GM18508 (cell line): ENCODE results near the gene TTC34.

Source experiments
- ATAC-seq: cut with Tn5 transposase; IDR thresholded peaks from one replicate; pipeline ENCODE4 v1.9.1; 2021; ENCODE audit warnings: moderate number of reproducible peaks; ENCODE audit not compliant: insufficient read depth, unreplicated experiment

The TTC34 gene, protein sequence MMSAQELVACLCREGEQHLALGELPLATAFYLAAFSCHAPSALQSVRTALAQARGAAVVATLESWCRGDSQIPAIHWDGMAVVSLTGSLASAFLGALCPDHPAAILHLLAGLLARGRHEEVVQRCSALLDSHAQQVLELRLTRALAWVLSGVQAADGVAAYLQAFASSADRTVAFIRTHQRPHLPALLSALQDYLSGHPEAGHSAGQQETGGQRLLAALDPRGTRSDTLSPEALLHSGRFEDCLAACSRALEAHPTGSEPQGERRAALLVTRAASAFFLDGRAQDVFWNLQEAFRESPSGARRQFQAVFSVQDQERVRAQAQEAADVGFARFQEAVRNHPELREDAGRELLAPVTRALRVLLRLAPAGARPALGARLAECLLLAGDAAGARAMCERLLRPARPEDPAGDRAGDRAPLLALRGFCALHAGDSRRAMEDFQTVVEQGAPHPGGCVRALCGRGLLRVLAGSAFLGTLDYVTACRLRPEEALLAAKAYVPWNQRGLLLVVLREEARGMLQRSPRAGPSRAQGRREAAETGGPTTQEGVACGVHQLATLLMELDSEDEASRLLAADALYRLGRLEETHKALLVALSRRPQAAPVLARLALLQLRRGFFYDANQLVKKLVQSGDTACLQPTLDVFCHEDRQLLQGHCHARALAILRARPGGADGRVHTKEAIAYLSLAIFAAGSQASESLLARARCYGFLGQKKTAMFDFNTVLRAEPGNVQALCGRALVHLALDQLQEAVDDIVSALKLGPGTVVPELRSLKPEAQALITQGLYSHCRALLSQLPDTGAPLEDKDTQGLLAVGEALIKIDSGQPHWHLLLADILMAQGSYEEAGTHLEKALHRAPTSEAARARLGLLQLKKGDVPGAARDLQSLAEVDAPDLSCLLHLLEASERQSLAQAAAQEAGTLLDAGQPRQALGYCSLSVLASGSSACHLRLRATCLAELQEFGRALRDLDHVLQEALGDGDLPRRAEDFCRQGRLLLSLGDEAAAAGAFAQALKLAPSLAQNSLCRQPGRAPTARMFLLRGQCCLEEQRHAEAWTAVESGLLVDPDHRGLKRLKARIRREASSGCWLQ

DNA sequence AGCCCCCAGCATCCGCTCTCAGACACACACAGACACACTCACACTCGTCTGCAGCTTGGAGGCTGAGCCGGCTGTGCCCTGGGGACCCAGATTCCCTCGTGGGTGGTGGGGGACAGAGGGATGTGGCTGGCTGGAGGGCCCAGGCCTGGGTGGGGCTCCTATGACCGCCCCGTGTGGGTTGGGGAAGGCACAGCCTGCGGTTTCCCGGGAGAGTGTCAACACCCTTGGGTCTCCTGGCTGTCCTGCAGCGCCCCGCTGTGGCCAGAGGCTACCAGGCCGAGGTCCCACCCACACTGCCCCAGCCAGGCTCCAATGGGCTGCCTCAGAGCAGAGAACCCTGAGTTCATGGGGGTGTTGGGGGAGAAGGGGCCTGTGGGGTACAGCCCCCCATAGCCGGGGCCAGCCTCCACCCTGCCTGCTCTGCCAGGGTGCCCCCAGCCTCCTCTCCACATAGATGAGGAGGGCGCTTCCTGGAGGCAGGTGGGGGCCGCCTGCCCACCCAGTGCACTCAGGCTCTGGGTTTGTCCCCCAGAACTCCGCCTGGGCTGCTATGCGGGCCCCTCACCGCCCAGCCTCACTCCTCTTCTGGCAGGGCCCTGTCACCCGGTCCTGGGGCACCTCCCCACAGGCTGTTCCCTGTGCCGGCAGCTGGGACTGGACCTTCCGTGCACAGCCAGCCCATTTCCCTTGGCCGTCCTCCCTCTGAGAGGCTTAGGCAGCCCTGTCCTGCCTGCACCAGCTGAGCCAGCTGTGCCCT is at the start of gene TTC34:
Gene TTC34 (minus strand): TSS at position 159 of the 757 bp plus-strand sequence. CDS start 866 bp downstream, outside the sequence.
- no peak for ATAC-seq

DNA sequence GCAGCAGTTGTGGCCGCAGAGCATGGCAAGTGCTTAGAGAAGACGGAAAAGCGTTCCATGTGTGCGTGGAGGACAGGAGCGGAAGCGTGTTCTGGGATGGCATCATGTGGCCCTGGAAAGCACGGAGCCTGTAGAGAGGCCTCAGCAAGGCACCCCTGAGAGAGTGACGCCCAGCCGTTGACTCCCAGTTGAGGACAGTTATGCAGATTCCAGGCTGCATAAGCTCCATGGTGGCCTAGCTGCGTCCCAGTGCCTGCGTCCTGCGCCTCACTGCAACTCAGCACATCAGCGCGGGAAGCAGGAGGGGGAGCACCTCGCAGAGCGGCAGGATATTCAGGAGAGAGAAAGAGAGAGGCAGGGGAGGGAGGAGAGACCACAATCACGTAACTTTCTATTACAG is 49.0 kb upstream of the TTC34 start:
- ATAC-seq, result no peak

DNA sequence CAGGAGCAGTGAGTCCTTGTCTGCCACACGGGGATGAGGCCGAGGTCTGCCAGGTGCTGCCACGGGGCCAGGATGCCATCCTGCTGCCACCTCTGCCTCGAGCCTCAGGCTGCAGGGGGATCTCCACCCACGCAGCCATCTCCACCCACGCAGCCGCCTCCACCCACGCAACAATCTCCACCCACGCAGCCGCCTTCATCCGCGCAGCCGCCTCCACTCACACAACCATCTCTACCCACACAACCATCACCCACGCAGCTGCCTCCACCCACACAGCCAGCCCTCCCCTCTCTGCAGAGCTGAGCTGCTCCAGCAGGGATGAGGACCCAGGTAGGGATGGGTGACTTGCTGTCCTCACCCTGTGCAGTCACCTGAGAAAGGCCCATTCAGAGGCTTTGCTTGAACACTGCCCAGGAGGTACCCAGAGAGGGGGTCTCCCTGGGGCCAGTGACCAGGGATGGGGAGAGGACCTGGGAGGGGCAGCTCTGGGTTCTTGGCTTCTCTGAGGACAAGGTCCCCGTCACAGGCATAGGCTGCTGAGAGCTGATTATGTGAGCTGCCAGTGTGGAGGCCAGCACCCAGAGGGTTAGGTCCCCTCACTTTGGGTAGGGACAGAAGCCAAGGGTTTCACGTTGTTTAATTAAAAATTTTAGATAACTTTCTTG is 46.6 kb upstream of the TTC34 start:
- ATAC-seq, result no peak

DNA sequence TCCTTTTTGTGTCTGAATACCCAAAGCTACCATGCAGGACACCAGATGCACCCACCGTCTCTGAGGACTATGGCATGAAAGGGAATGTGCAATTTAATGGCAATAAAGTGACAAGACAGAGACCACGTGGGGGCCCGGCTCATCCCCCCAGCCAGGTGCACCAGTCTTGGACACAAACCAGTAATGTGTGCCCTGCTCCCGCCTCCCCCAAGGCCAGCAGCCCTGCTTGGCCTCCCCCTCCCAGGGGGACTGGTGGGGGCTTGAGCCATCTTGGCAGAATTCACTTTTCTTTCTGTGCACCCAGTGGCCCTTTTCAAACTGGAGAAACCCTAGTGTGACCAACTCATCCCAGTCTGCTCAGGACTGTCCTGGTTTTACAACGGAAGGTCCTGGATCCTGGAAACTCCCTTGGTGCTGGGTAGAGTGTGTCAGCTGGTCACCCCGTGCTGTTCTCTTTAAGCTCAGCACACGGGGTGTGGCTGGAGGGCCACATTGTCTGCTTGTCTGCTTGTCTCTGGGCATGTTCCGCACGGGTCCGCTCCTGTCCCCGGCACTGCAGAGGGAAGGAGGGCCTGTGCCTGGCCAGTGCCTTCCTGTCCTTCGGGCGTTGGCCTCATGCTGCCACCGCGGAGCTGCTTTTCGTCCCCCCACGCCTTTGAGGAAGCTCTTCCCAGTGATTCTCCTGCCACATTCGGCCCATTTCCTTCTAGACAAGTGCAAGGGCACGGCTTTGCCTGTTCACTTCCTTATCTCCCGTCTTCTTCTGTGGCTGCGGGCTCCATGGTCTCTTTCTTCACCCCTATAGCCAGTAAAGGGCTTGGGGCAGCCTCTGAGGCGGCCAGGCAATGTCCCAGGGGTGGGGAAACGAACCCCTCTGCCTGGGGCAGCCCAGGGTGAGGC is 45.8 kb upstream of the TTC34 start:
- ATAC-seq, result no peak

DNA sequence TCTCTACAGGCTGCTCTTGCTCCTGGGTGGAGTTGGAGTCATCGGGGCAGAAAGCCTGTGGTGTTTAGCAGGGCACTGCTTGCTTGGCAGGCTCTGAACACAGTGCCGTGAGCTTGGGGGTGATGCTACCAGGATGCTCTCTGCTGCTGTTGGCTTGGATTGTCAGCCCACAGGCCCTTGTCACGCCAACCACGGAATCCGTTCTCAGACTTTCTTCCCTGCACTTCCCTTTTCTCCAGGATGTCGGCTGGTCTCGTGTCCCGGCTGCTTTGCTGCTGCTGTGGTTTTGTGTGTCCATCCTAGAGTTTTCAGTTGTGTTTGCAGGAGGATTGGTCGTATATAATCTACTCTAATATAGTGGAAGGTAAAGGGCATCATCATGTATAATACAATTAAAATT is 44.4 kb upstream of the TTC34 start:
- no peak for ATAC-seq

DNA sequence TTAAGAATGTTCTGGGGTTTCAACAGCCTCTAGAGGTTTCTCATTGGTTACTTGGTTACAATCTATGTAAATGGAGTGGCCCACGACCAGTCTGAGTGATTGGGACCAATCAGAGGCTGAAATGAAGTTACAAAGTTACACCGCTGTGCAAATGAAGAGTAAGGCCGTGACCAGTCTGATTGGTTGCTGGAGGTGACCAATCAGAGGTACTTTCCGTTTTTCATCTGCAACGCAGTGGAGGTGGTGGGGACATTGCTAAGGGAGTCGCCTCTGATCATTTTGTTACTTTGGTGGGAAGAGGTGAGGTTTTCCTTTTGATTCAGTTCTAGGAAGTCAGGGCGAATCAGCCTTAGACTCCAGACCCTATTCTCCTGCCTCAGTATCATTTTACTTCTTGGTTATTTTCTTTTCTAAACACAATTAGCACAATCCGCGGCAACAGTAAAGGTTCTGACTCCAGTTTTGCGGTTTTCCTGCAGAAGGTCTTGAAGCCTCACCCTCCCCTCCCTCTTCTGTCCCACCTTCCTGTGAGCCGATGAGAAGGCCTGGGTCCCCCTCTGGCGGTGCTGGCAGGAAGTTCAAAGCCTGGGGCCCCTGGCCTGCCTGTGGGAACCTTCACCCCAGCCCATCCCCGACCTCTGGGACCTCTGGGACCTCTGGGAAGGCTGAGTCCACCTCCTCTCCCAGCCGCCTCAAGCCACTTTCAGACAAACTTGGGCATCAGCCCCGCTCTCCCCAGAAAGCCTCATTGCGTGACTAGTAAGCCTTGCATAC is 38.7 kb upstream of the TTC34 start:
- ATAC-seq, result no peak

DNA sequence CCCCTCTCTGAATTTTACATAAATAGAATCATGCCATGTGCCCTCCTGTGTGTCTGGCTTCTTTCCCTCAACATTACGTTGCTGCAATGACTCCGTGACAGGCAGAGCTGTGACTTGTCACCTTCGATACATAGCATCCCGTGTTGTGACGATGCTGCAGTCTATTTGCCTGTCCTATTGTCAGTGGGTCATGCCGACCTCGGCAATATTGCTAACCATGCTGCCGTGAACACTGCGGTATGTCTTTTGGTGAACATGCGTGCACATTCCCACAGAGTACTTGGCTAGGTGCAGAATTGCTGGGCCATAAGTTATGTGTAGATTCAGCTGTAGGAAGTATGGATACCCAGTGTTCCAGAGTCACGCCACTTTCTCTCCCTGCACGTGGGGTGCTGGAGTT is 36.3 kb upstream of the TTC34 start:
- ATAC-seq, result no peak

DNA sequence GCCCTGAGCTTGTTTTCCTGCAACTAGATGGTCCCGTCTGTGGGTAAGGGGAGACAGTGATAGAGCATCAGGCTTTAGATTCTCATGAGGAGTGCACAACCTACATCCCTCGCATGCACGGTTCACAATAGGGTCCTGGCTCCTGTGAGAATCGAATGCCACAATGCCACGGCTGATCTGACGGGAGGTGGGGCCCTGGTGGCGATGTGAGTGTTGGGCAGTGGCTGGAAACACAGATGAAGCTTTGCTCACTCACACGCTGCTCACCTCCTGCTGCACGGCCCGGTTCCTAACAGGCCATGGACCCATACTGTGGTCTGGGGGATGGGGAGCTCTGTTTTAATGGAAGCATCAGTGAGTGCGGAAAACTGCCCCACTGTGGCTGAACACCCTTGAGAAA is 35.8 kb upstream of the TTC34 start:
- no peak for ATAC-seq

DNA sequence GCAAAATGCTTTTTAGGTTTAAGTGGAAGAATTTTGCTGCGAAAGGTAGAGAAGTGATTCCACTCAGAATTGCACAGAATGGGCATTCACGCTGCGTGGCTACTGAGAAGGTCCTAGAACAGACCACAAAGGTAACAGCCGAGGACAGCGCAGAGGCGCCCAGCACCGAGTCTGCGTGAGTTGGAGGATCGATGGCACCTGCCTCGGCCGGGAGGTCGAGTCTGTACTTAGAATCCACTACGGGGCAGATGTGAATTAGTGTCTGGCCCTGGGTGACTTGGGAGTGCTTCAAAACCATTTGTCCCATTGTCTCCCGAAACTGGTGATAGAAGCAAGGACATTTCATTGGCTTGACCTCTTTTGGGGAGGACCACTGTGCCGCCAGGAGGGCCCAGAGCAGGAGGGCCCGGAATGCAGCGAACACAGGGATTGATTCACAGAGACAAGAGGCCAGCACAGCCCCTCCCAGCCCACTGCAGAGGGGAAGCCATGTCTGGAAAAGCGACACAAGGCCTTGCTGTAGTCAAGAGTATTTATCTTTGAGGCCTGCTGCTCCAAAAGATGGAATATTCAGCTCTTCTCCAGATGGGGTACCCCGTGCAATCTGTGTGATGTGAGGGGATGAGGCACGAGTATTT is 35.0 kb upstream of the TTC34 start:
- no peak for ATAC-seq

DNA sequence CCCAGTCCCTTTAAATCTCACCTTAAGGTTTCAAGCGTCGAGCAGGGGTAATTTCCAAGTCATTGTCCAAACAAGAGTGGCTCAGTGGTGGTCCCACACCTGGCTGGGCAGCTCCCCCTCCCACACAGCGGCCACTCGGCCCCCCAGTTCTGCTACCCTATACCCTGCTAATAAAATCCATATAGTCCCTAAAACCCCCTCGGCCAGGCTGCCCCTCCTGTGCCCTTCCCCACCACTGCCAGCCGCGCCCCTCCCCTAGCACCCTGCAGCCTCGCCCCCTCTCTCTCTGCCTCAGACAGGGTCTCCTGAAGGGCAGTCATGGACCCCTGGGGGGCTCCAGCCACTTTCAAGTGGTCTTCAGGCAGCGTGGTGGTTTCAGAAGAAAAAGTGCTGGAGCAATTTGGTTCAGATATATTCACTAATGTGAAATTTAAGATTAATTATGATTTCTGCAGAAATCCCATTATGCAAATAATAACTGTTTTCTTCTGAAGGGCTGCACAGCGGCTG is 34.2 kb upstream of the TTC34 start:
- ATAC-seq, result no peak

DNA sequence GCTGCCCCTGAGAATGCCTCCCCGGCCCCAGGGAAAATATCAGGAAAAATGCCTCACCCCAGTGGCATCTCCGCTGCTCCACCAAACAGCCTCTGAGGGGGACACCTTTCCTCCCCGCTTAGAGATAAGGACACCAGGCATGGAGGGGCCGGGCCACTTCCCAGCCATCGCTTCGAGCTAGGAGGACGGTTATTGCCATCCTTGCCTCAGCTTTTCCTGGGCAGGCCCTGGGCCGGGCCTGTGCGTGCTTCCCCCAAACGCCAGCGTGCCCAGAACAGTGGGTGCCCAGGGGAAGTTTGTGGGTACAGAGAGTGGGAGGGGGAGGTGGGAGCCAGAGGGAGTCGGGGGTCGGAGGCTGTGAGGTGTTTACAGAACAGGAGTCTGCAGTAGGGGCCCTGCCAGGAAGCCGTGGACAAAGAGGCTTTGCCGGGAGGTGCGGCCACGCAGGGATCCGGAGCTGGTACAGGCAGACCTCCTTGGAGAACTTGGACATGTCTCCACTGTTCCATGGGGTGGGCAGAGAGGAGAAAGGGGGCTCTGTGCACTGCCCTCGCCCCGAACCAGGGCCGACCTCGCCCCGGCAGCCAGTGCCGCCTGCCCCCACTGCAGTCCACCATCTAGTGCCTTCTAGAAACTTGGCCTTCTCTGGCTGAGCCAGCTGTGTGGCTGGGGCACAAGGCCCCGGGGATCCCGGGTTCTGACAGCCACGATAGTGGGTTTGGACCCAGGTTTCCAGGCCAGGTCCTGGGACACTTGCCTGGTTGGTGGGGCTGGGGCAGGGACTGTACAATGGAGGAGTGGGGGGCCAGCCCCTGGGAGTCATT is 33.5 kb upstream of the TTC34 start:
- no peak for ATAC-seq

DNA sequence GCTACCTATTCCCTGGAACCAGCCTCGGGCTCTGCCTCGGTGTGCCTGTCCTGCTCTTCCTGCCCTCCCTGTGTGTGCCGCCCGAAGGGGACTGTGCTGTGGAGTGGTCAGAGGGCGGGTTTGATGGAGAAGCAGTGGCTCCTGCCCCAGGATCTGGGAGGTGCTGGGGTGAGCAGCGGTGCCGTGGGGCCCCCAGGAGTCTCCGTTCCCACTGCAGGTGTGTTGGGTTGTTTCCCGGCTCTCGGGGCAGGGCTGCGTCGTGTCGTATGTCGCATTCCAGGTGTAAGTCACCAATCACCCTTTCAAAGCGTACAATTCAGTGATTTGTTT is 32.6 kb upstream of the TTC34 start:
- no peak for ATAC-seq

DNA sequence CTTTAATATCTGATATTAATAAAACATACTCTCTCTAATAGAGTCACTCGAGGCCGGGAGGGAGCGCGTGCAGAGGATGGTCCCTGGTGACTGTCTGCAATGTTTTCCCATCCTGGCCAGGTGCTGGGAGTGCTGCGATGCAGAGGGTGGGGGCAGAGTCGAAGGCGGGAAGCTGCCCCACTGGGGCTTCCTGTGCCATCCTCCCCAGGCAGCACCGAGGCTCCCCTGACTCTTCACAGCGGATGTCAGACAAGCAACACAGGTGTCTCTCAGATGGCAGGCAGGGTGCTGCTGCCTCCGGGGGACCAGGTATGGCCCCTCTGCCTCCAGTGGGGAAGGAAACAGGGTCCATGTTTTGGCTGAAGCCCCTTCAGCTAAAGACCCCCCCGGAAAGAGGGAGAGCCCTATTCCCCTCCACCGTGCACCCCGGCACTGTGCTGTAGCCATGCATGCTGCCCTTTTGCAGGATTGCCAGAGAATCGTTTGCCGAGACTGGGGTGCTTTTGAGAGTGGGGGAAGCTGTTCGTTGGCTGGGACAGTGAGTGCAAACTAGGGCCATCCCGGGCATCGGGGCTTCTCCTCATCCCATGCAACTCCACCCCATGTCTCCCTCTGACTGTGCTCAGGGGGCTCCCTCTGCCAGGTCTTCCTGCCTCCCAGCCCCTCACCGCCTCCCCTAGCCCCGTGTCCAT is 32.1 kb upstream of the TTC34 start:
- no peak for ATAC-seq

DNA sequence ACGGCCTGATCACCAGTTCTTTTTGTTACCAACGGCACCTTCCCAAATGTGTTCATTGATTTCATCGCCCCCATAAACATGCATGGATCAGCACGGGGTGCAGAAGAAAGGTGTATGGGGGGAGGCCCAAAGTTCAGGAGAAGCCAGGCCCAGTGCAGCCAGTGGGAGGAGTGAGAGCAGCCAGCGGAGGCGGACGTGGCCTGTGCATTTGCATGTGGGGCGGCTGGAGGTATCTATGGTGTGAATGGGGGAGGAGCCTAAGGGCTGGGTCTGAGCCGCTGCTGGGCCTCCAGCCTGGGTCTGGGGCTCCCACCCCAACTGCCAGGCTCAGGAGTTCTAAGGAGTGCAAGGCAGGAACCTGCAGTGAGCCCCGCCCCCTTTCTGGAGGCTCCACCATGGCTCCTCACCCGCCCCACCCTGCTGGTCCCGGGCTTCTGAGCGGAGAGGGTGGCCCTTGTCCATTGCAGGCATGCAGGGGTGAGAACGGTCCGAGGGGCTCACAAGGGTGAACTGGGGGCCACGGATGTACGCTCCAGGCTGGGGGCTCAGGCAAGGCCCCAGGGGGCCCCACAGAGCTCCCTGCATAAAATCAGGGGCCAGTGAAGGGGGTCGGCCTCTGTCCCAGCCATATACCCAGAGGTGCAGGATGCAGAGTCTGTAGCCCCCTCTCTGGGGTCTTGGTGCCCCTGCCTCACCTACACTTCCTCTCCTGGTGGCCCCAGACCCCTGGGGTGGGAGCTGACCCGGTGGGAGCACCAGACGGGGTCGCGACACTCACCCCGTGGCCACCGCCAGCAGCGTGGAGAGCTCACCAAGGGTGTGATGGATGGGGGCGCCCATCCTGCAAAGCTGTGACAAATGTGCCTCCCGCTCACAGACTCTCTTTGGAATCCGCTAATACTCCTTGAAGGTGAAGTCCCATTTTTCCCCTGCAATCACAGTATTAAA is 31.3 kb upstream of the TTC34 start:
- no peak for ATAC-seq

DNA sequence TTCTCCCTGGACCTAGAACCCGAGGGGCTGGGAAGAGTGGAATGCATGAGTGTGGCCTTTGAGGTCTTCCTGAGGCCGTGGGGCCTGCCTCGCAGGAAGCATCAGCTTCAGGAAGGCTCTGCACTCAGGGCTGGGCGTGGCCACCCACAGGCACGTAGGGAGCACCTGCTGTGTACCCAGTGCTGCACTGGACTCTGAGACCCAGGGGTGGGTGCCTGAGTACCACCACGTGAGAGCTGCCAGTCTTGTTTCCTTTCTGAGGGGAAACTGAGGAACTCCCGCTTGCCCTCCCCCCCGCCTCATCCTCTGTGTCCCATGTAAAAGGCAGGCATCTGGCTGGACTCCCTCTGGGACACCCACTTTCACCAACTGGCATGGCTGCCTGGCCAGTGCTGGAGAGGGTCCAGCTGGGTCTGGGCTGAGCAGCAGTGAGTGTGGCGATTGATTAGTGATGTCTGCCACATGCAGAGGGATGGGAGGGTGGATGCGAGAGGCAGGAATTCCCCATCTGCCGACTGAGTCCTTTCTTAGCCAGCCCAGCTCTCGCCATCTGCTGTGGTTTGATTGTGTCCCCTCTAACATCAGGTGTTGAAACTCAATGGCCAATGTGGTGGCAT is 30.2 kb upstream of the TTC34 start:
- no peak for ATAC-seq
